ENCODE measurements around the gene GALNTL6.

Gene GALNTL6

DNA sequence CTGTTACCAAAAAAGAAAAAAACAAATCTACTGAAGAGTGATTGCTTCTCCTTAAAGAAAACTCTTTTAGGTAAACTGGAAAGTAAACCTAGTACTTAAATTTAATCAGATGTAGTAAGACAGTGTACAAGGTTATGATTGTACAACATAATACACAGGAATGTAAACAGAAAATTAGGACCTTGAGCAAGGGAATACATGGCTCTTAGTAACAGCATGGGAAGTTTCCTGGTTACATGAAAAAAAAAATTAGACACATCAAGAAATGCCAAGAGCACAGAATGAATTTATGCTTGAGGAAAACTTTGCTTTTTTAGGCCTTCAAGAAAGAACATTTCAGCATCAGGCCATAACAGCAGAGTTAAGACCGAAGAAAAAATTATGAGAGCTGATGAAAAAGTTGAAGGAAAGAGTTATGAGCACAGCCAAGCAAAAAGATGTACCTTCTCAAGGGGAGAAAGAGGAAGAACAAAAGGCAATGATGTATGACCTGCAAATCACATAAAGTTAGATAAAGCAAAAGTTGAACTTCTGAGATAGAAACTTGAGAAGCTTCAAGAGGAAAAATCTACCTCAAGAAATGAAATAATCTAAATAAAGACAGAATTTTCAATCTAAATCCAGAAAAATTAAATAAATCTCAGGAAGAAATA lies 311.6 kb downstream of the GALNTL6 start:
- no peak for DNase-seq (ENCODE audit: low spot score)

DNA sequence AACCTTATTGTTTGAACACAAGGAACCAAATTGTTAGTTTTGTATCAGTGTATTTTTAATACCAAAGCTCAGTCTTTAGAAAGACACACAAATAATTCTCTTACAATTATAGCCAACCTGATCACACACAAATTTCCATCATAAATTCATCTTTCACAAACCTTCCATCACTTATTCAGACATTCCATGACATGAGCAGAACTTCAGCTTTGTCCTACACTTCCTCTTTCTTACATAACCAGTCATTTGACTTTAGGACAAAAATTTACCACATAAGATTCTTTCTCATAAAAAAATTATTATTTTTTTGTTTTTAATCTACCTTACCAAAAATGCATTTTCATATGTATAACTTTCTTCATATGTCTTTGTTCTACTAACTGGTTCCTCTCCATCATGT lies 312.2 kb downstream of the GALNTL6 start:
- DNase-seq (ENCODE audit: low spot score) = no peak

DNA sequence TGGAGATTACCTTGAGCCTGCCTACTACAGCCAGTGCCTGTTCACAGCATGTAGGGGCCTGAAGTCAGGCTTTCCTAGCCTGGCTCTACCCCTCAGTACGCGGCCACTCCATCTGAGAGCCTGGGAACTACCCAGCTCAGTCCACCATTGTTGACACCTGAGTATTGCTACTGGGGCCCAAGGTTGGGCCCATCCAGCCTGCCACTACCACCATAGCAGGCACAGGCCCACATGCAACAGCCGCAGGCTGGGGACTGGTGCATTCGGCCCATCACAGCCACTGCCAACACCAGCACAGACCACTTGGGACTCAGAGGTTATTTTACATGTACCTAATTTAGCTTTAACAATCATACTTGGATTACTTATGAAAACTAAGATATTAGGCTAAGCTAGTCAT lies 314.0 kb downstream of the GALNTL6 start:
- DNase-seq (ENCODE audit: low spot score) = no peak

DNA sequence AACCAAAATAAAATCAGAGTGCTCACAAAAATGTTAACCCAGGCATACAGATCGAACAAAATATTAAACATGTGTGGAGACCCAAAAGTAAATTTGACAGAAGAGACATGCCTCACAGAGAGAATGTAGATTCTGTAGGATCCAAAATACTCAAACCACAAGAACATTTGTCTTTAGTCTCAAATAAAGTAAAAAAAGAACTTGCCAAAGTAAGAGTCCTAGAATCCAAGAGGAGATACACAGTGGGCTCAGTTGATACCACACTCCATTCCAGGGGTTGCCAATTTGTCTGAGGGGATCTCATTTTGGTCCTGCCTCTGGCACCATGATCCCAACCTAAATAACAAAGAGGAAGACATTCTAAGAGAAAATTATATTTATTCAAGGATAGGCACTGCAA lies 316.4 kb downstream of the GALNTL6 start:
- no peak for DNase-seq (ENCODE audit: low spot score)

DNA sequence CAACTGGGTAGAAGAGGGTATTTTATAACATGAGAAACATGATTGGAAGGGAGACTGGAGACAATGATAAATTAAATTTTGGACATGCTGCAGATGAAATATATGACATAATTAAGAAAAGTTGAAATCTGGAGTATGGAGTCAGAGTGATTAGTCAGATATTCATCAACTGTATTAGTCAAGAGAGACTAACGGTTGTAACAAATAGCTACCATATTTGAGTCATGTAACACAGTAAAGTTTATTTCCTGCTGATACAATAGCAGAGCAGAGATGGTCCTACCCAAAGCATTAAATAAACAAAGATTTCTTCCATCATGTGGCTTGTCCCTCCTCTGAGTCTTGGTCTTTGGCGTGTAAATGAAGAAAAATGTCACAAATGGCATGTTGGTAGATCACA lies 321.3 kb downstream of the GALNTL6 start:
- no peak for DNase-seq (ENCODE audit: low spot score)

DNA sequence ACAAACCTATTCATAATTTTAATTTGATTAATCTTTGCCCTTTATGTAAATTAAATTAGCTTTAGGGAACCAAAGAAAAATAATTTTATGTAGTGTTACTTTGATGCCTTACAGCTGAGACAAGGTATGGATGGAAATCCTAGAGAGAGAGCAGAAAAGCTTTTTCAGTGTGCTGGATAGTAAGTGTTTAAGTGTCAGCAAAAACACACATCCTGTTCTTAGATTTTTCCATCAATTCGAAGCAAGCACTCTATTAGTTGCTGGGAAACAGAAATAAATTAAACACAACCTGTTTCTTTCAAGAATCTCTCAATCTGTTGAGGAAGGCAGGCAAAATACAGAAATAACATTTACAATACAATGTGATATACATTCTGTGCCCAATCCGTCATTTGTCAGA lies 327.8 kb downstream of the GALNTL6 start:
- DNase-seq (ENCODE audit: low spot score) = no peak

DNA sequence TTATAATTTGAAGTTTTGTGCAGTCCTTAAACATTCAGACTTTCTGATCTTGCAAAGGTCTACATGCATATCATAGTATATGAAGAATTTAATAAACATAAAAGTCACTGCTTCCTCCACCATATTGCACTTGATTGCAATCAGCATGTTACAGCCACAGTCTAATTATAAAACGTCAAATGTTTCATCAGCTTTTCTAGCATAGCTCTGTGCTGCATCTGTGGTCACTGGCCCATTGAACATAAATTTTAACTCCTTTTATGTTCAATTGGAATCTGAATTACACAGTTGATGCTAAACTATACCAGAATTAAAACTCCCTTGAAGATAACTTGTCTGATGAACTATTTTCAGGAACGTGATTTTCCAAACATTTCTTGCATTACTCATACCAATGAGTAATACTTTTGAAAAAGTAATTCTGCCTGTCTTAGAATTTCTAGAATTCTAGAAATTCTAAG lies 329.1 kb downstream of the GALNTL6 start:
- peak; percentile 45 for DNase-seq (ENCODE audit: low spot score)

DNA sequence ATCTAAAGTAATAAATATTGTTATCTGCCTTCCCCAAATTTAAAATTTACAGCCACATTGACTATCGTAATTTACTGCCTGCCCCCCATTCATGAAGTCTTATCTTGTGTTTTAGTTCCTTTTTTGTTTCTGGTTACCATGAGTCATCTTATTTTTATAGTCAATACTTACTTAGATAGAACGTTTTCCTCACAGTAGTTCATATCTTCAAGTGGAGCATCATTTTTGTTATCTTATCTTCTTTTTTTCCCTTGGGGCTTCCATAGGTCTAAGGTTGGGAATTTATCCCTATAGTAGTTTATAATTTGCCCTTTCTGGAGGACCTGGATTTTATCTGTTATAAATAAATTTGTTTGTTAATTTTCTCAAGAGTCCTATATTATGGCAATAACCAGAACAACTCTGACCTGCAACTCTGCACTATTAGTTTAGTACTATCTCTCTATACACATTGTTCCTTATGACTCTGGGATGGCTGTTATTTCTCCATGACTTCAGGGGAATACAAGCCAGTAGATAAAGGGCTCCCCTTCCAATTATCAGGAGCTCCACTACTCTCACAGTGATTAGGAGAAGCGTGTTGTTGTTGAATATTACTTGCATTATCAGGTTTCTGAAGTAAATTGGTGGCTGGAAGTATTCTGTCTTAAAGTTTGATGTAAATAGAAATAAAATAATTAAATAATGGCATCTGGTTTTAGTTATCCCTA lies 330.6 kb downstream of the GALNTL6 start:
- no peak for DNase-seq (ENCODE audit: low spot score)

DNA sequence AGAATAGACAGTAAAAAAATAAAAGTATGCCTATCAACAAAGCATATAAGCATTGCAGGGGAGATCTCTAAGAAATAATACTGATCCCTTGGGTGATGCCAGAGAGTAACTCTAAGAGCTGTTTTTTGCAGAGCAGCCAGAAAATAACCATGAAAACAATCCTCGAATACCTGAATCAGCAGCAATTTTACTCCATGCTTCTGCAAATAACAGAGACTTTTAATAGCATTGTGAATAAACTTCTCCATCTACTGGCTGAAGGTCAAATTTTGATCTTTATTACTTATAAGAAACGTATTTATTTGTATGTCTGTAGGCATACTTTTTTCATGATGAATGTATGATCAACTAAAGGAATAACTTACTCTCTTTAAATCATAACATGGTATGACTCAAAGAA lies 334.5 kb downstream of the GALNTL6 start:
- no peak for DNase-seq (ENCODE audit: low spot score)

DNA sequence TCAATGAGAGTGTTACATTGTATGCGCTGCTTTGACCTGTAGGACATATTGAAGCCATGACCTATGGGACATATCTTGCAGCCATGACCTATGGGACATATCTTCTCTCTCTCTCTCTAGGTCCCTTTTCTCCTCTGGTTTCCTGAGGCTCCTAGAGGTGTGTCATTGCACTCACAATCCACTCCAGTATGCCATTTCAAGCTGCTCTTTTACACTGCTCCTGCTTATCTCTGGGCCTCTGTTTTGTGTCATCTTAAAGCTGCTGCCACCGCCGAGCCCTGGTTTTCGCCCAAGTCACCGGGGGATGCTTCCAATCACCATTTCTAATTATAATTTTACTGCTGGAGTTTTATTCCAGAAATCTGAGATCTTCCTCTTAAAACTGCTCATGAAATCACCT lies 336.1 kb downstream of the GALNTL6 start:
- no peak for DNase-seq (ENCODE audit: low spot score)

DNA sequence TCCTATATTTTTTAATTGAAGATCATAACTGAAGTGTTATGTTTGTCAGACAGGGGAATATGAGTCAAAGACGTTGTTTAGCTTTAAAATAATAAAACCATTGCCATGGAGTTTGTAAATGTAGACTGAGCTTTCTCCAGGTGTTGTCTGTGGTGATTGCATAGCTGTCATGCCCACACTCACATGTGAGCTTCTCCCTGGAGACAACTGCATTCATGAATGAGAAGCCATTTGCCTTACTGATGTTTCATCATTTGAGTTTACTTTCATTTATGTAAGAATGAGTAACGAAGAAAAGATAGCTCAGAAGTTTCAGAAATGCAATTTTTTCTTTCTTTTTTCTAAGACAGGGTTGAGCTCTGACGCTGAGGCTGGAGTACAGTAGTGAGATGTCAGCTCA lies 339.1 kb downstream of the GALNTL6 start:
- no peak for DNase-seq (ENCODE audit: low spot score)

DNA sequence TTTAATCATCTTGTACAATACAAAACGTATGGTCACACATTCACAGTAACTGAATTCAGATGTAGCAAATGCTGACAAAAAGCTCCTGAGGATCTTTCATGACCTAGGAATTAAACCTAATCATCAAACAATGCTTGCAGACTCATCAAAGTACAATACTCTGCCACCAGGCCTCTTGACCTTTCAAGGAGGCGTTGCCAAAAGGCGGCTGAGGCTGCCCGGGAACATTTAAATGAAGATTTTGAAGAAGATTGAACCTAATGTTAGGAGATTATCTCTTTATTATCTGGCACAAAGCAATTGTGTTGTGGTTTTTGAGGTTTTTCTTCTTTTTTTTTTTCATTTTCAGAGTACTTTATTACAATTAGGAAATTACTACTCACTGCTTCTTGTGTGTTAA lies 340.5 kb downstream of the GALNTL6 start:
- no peak for DNase-seq (ENCODE audit: low spot score)

DNA sequence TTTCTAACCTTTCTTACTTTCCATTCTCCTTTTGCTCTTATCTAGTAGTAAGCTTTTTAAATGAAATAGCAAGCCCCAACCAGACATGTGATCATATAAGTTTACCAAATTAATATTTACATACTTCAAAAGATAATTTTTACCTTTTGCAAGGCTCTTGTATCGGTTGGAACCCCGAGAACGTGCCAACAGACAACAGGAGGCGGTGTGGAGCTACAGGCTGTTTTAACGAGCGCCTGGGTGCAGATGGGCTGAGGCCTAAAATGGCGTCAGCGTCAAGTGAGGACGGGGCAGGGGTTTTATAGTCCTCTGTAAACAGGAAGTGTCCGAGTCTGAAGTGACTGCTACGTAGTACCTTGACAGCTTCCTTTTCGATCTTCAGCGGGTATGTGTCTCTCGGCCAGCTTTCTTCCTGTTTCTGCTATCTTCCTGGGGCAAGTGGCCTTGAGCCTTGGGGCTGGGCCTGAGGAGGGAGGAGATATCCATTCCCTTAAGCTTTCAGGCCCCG lies 342.7 kb downstream of the GALNTL6 start:
- no peak for DNase-seq (ENCODE audit: low spot score)

DNA sequence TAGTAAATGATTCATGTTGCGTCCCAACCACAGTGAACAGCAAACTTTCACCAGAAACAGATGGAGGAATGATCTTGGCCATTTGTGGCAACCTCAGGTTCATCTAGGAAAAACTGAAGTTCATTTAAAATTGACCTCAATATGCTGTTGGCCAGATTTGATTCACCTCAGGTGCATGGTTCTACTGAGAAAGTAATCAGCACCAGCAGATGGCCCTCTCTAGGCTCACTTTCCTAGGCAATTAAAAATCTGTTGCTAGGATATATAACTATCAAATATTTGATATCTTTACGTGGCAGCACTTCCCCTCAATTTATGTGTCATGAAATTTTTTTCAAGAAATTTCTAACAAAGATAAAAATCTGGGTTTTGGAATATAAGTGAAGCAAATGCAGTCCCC lies 344.7 kb downstream of the GALNTL6 start:
- DNase-seq (ENCODE audit: low spot score) = no peak

DNA sequence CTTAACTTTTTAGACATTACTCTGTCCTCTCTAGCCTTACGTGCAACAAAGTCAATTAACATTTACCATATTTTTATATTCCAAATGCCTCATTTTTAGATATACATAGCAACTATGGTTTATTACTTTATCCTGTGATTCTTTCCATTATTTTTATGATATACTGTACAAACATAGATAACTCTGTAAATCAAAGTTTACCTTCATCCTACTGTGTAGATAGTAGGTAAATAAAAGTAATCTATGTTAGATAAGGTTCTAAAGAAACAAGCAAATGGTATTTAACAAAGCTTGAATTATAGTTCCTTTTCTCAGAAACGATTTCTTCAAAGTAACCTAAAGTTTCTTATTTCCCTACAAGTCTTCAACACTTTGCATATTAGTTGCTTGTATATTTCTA lies 350.0 kb downstream of the GALNTL6 start:
- DNase-seq (ENCODE audit: low spot score) = no peak

DNA sequence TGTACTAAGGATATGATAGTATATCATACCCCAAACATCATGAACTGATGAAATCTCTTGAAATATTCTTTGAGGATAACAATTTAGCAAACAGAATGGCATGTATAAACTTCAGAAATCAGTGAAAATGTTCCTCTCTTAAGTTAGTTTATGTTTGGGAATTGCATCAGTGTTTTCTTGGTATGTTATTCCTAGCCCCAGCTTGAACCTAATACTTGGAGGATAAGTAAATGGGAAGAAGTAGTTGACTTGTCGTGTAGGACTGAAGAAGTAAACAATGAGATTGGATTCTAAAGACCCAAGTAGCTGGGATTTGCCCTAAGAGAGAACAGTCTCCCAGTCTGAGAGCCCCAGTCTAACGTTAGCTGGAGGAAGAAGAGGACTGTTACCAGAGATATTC lies 355.7 kb downstream of the GALNTL6 start:
- DNase-seq (ENCODE audit: low spot score) = no peak

DNA sequence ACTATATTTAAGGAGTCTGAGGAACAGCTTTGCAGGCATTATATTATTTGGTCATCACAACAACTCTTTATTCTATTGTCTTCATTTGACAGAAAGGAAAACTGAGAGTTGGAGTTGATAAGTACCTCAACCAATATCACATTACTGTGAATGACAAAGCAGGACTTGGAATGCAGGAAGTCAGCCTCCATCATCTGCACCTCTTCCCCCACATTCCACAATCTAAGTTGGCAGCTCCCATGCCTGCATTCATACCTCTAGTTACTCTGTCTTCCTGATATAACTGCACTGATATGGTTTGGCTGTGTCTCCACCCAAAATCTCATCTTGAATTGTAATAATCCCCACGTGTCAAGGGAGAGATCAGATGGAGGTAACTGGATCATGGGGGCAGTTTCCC lies 356.7 kb downstream of the GALNTL6 start:
- peak; percentile 34 for DNase-seq (ENCODE audit: low spot score)

DNA sequence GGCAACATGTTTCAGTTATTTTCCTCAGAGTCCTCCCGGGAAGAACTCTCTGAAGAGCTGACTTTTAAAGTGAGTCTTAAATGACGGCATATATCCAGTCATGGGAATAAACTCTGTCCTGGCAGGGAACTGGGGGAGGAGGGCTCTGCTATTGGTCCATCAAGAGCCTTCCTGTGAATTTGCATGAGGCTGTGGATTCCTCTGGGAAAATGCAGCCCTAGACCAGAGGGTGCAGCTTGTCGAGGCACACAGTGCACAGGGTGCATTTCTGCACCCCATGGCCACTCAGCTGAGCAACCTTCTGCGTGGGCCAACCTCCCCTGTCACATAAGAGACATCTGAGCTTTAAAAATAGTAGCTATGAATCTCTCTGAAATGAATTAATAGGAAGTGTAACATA lies 360.0 kb downstream of the GALNTL6 start:
- DNase-seq (ENCODE audit: low spot score) = no peak

DNA sequence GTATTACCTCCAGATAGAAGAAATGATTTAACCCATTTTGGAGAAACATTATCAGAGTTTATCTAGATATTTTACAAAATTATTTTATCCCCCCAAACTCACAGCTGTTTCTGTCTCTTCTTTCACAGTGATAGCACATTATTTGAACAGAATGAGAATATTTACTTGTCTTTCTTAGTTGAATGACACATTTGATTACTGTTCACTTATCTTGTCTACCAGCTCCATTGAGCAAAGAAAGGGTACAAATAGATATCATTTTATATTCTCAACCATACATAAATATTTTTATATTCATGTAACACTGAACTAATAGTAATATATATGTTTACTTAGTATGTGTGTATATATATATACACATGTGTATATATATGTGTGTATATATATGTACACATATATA lies 364.2 kb downstream of the GALNTL6 start:
- DNase-seq (ENCODE audit: low spot score) = no peak

DNA sequence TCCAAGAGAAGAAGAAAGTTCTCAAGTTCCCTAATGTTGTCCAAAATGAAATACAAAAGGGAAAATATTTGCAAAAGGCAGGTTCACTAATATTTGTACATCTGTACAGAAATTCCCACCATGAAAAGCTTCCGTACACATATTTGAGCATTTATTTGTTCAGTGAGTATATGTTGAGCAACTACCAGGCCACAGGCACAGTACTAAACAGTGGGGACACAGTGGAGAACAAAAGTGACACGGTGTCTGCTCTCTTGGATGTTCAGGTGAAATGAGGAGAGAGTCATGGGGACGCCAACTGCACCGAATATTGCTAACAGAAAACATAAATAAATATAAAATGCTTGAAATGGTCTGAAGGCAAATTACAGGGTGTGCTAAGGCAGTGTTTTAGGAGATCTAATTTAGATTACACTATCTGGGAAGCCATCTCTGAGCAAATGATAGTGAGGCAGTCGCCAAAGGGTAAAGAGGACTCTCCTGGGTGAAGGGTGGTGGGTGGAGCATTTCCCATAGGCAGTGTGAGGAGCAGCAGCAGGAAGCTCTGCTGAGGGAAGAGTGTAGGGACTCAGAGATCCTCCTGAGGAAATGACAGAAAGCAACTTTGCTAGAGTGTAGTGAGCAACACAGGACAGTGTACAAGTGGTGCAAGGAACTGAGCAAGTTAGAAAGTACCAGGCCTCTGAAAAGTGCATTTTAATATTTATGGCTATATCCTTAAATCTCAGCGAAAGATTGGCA lies 375.2 kb downstream of the GALNTL6 start:
- no peak for DNase-seq (ENCODE audit: low spot score)

DNA sequence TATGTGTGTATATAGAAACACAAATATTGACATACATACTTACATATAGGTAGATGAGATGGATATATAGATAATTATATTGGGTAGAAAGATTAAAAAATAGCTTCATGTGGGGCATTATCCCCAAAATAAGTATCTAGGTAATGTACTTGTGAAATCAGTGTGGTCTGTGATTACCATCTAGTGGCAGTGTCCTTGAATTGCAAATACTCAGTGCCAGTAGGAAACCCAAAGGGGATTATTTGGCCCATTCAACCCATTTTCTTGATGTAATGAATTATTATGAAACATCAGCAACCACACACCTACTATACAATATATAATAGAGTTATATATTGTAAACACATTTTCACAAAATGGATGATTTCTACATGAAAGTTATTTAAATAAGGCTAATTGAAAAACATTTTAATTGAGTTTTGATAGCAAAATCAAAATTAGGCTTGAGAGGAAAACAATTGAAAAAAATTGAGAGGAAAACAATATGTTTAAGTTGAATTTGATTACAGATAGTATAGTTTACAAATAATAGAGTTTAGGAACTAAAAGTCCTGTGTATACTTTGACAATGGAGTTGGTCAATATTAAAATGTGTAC lies 389.4 kb downstream of the GALNTL6 start:
- peak; percentile 40 for DNase-seq (ENCODE audit: low spot score)

DNA sequence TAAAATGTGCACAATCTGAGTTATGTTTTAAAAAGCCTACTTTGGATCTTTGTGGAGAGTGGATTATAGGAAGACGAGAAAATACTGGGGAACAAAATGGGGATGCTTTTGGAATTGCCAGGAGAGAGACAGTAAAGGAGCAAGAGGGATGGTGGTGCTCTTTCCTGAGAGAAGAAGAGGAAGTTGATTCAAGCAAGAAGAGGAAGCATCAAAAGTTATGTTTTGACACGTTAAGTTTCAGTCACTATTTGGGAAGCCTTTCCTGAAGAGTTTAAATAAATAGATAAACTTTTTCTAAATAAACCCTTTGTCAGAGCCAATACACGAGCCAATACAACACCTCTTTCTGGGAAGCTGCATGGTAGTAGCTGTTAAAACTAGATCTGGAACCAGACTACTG lies 394.1 kb downstream of the GALNTL6 start:
- DNase-seq (ENCODE audit: low spot score) = no peak

DNA sequence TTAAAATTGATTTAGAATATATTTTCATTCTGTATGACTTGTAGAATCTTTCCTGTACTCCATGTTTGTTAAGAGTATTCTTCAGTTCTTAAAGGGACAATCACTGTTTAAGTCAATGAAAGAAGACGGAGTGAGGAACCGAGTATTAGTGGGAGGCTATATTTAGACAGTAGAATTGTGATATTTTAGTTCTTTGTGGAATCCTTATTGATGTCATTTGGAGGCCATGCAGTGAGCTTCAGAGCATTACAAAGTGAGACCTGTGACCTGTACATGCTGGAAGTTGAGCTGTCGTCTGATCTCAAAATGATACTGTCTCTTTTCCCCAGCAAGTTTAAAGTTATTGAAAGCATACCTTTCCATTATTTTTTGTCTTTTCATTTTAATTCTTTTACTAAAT lies 394.7 kb downstream of the GALNTL6 start:
- DNase-seq (ENCODE audit: low spot score) = no peak
